ENCODE measurements around the gene GPC5. TPM values are rescaled to one million over a fixed set of nuclear protein-coding genes. Genes with fewer than 3 reads are reported as not detected.

Gene GPC5
- total RNA-seq, 1 donor from 2014 or later = 8.7 TPM

- intact Hi-C loops (cut with DNase I) = no loop called here
- ATAC-seq (peak in 1 of 2 donors; percentile 65), DNase-seq (no peak)
- TF ChIP-seq, protein P1, sequence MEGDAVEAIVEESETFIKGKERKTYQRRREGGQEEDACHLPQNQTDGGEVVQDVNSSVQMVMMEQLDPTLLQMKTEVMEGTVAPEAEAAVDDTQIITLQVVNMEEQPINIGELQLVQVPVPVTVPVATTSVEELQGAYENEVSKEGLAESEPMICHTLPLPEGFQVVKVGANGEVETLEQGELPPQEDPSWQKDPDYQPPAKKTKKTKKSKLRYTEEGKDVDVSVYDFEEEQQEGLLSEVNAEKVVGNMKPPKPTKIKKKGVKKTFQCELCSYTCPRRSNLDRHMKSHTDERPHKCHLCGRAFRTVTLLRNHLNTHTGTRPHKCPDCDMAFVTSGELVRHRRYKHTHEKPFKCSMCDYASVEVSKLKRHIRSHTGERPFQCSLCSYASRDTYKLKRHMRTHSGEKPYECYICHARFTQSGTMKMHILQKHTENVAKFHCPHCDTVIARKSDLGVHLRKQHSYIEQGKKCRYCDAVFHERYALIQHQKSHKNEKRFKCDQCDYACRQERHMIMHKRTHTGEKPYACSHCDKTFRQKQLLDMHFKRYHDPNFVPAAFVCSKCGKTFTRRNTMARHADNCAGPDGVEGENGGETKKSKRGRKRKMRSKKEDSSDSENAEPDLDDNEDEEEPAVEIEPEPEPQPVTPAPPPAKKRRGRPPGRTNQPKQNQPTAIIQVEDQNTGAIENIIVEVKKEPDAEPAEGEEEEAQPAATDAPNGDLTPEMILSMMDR (IDR thresholded peaks at IDR 0.05) = no peak
- Histone ChIP-seq H3K27ac (no peak overlapping the region), H3K36me3 (no peaks in the 10 kb centered on the region), H3K27me3 (ENCODE audit: low read depth) (no peaks in the 10 kb centered on the region), H3K9me3 (no peaks in the 10 kb centered on the region), H3K4me1 (no peaks in the 10 kb centered on the region), H3K4me3 (no peak overlapping the region)
Observed at GRCh38 chr13:92590503-92590908, 1192.1 kb downstream of the GPC5 start.

DNA sequence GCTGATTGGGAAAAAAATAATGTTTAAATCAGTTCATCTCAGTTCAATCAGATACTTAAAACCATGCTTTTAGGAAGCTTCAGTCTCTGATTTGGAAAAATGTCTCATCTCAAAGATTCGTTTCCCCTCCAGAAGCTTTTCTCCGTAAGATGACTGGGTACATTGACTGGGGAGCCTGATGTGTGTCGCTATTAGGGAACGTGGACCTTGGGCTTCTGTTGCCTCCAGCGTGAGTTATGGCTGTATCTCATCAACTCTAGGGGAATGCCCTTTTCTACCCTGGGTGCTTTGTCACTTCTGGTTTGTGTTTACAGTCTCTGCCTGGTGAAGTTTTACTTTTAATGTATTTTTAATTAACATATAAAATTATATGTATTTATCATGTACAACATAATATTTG is 1192.7 kb downstream of the GPC5 start:
- no peaks in the 10 kb centered on the region for H3K36me3 ChIP-seq
- H3K27me3 ChIP-seq (ENCODE audit: low read depth) = no peaks in the 10 kb centered on the region
- H3K27ac ChIP-seq = no peak overlapping the region
- DNase-seq (no peak), ATAC-seq (no peak)
- TF ChIP-seq, protein P1 (IDR thresholded peaks at IDR 0.05) = no peak
- H3K4me1 ChIP-seq = no peaks in the 10 kb centered on the region
- no peak overlapping the region for H3K4me3 ChIP-seq
- intact Hi-C loops (cut with DNase I) = no loop called here
- no peaks in the 10 kb centered on the region for H3K9me3 ChIP-seq

DNA sequence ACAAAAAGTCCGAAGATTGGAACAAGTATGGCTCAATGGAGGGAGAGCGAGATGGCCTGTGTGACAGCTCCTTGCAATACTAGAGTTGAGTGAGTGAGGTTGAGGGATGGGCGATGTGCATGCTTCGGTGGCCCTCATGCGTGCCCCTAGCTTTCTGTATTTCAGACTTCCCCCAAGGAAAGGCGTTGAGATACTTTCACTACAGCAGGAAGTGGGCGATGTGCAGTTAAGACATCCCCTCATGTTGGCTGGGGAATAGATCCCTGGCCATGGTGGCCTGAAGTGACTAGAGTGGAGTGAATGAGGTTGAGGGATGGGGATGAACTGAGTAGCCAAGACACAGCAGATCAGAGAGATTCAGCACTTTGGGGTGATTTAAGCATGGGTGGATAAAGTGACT is 1194.3 kb downstream of the GPC5 start:
- Histone ChIP-seq H3K4me1 (no peaks in the 10 kb centered on the region), H3K27me3 (ENCODE audit: low read depth) (no peaks in the 10 kb centered on the region), H3K27ac (no peak overlapping the region), H3K36me3 (no peaks in the 10 kb centered on the region), H3K9me3 (no peaks in the 10 kb centered on the region), H3K4me3 (no peak overlapping the region)
- no peak for ATAC-seq
- no peak for DNase-seq
- TF ChIP-seq, protein P1 (IDR thresholded peaks at IDR 0.05) = no peak
- intact Hi-C loops (cut with DNase I) = no loop called here

GRCh38 chr13:92602560-92602959 is 1204.1 kb downstream of the GPC5 start:
- no peak for ATAC-seq
- TF ChIP-seq, protein P1 (IDR thresholded peaks at IDR 0.05) = no peak
- H3K27me3 ChIP-seq (ENCODE audit: low read depth) = no peaks in the 10 kb centered on the region

GRCh38 chr13:92609376-92609775 is 1211.0 kb downstream of the GPC5 start:
- intact Hi-C loops (cut with DNase I) = no loop called here
- ATAC-seq (no peak), DNase-seq (no peak)
- no peaks in the 10 kb centered on the region for H3K36me3 ChIP-seq
- TF ChIP-seq, protein P1 (IDR thresholded peaks at IDR 0.05) = no peak
- H3K4me1 ChIP-seq = no peaks in the 10 kb centered on the region
- no peak overlapping the region for H3K4me3 ChIP-seq
- no peaks in the 10 kb centered on the region for H3K27me3 ChIP-seq (ENCODE audit: low read depth)
- no peaks in the 10 kb centered on the region for H3K9me3 ChIP-seq
- H3K27ac ChIP-seq = no peak overlapping the region

More at GRCh38 chr13:92602560-92602959, 1204.1 kb downstream of the GPC5 start:
- H3K9me3 ChIP-seq = no peaks in the 10 kb centered on the region
- DNase-seq = no peak
- intact Hi-C loops (cut with DNase I) = no loop called here
- H3K4me3 ChIP-seq = no peak overlapping the region
- no peak overlapping the region for H3K27ac ChIP-seq
- H3K36me3 ChIP-seq = no peaks in the 10 kb centered on the region
- no peaks in the 10 kb centered on the region for H3K4me1 ChIP-seq

DNA sequence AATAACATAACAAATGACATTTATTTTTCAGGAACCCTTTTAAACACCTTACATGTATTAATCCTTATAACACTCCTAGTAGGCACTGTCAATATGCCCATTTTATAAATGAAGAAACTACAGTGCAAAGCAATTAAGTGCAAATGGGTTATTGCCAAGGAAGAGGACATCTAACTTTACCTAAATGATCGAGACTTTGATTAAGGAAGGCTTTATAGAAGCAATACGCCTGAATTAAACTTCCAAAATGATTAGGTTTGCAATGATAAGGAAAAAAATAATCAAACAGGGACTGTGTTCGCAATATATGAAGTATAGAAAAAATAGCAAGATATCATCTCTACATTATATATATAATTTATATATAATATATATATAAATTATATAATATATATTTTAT is 1214.5 kb downstream of the GPC5 start:
- no peak overlapping the region for H3K27ac ChIP-seq
- no peaks in the 10 kb centered on the region for H3K36me3 ChIP-seq
- intact Hi-C loops (cut with DNase I) = no loop called here
- H3K9me3 ChIP-seq = no peaks in the 10 kb centered on the region
- H3K4me1 ChIP-seq = no peaks in the 10 kb centered on the region
- no peak overlapping the region for H3K4me3 ChIP-seq
- no peak for ATAC-seq
- H3K27me3 ChIP-seq (ENCODE audit: low read depth) = no peaks in the 10 kb centered on the region
- TF ChIP-seq, protein P1 (IDR thresholded peaks at IDR 0.05) = no peak
- DNase-seq = no peak
